GM18517 (cell line): Measurements from ENCODE around the gene SYTL5.

Experiments
- ATAC-seq: cut with Tn5 transposase; IDR thresholded peaks from one replicate; pipeline ENCODE4 v1.9.1; 2021; ENCODE audit warnings: mild to moderate bottlenecking, moderate library complexity; ENCODE audit not compliant: unreplicated experiment

The SYTL5 gene

DNA sequence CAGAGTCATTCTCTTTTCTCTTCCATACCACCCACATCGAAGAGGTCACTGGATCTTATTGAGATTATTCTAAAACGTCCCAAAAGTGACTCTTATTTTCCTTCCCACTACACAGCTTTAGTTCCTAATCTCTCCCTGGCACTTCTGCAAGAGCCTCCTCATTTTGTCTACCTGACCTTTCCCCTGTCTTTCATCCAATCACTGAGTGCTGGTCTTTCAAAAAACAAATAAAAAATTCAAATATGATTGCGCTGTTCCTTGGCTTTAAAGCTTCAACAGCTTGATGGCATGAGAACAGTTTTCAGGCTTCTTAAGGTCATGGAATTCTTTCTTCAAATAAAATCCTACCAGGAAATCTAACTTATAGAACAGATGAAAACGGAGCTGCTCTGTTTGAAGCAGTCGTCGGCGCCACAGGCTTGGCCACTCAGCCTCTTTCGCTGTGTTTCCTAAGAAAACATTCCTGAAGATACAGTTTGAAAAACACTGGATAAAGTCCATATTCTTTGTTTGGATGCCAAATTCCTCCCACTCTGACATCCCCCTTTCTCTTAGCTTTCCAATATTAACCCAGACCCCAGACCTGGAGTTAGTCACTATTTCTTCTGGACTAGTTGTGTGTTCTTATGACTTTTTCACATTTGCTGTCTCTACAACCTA, 12.5 kb downstream of the SYTL5 start:
- no peak for ATAC-seq

- ATAC-seq: no peak
Observed at GRCh38 chrX:38028300-38028699, 21.9 kb downstream of the SYTL5 start.

DNA sequence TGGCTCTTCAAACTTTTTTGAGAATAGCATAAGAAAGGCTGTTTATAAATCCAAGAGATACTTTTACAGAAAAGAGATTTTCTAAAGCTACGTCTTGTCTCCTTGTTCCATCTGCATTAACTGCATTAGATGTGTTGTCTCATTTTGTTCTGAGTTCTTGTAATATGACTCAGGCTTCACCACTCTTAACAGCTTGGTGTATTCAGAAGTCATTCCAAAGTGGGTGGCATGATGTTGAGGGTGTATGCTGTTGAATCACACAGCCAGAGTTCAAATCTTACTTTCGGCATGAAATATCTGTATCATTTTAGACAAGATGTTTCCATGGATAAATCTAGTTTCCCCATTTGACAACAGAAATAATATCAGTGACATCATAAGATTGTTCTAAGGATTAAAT, 30.1 kb downstream of the SYTL5 start:
- no peak for ATAC-seq

DNA sequence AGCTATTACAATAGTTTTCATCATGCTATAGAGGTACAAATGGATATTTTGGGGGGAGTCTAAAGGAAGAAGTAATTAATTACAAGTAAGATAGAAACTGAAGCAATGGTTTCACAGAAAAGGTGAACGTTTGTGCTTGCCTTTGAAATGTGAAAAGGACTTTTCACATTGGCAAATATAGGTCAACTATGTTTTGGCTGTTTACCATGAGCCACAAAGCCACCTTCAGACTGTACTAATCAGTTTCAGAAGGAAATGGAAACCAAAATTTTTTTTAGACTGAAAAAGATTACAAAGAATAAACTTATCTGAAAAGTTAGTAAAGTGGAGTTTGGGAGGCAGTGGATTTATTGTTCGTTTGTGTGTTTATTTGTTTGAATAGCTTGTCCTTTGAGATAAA, 32.1 kb downstream of the SYTL5 start:
- ATAC-seq: no peak

- no peak for ATAC-seq
Observed at GRCh38 chrX:38041237-38041636, 34.9 kb downstream of the SYTL5 start.

GRCh38 chrX:38044701-38045100, 38.3 kb downstream of the SYTL5 start:
- no peak for ATAC-seq

DNA sequence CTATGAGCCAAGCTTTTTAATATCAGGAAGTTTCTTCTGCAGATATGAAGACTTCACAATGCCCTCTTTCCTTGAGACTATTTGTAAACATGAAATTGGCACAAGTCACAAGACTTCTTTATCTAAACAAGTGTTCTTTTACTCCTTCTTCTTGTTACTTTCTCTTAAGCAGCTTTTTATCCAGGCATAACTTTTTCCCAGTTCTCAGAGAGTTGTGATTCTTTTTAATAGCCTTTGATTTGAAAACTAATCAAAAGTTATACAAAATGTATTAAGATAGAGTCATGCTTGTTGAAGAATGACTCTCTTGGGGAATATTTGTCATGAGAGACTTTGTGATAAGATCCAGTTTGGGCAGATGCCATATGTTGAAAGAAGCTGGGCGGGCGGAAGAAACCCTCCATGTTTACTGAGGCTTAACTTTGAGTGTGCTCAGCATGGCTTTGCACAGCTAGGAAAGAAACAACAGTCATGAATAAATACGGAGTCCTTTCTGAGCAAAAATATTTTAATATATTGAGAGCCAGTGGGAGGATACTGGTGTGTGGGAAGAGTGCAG, 39.3 kb downstream of the SYTL5 start:
- no peak for ATAC-seq

- ATAC-seq: no peak
Observed at GRCh38 chrX:38048886-38049285, 42.5 kb downstream of the SYTL5 start.

DNA sequence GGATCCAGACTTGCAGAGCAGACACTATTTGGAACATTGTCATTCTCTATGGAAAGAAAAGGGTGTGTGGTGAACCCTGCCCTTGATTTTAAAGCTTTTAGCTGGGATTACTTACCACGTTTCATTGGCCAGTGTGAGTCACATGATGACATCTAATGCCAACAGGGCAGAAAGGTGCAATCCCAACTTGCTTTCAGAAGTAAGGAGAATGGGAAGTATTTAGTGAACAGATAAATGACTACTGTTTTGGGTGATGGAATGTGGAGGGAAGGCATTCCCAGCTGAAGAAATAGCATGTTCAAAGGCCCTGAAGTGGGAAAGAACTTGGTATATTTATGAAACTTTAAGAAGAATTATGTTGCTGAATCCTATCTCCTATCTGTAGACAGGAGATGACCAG, 44.5 kb downstream of the SYTL5 start:
- no peak for ATAC-seq

DNA sequence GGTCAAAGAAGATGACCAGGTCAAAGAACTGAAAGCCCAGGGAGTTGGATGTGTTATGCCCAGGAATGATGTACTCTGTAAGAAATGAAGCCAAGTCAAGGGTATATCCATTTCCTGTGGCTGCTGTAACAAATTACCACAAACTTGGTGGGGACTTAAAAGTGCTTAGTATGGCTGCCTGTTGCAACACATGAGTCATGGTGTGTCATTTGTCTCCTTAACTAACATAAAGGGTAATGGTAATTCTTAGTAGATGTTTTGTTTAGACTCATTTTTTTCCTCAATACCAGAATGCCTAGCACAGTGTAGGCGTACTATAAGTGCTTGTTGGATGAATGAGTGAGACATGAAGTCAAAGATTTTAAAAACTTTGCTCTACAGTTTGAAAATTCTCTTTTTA, 45.7 kb downstream of the SYTL5 start:
- no peak for ATAC-seq

- no peak for ATAC-seq
Observed at GRCh38 chrX:38055170-38055847, 49.0 kb downstream of the SYTL5 start.

DNA sequence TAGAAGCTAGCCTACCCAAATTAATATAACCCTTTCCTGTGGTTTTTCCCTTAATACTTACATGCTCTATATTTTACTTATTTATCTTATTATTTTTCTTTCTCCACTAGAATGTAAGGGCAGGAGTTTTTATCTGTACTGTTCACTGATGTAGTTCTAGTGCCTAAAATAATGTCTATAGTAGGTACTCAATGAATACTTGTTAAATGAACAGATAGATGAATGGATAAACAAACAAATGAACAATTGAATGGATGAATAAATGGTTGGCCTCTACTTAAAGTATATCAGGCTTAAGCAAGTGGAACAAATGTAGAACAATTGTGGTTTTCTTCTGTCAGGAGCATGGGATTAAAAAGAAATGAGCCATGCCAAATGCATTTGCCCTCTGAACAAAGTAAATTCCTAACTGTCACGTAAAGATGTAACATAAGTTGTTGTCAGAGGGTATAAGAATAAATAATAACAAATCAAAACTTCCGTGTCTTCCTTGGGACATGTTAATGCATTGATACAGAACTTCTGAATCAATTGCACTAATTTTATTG, 54.1 kb downstream of the SYTL5 start:
- ATAC-seq: no peak

DNA sequence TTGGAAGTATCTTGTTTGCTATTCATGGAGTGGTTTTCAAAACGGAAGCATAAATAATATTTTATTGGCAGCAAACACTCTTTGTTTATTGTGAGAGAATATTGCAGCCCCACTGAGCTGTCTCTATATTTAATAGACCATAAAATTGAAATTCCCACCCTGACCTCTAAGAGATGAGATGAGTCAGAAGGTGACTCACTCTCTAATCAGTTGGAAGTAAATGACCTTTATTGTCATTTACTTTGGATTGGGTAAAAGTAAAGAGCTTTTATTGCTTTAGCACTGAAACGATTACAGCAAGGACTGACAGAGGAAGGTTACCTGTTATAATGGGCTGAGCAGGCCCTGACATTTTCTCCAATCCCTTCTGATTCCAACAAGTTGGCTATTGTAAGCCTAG, 55.0 kb downstream of the SYTL5 start:
- ATAC-seq: no peak

GRCh38 chrX:38066934-38067333, 60.6 kb downstream of the SYTL5 start:
- no peak for ATAC-seq

- no peak for ATAC-seq
Observed at GRCh38 chrX:38069273-38069672, 62.9 kb downstream of the SYTL5 start.

GRCh38 chrX:38069991-38070390, 63.6 kb downstream of the SYTL5 start:
- no peak for ATAC-seq

GRCh38 chrX:38079463-38079862, 73.1 kb downstream of the SYTL5 start:
- ATAC-seq: no peak

GRCh38 chrX:38080808-38081207, 74.5 kb downstream of the SYTL5 start:
- no peak for ATAC-seq

- ATAC-seq: no peak
Observed at GRCh38 chrX:38081909-38082308, 75.6 kb downstream of the SYTL5 start.

DNA sequence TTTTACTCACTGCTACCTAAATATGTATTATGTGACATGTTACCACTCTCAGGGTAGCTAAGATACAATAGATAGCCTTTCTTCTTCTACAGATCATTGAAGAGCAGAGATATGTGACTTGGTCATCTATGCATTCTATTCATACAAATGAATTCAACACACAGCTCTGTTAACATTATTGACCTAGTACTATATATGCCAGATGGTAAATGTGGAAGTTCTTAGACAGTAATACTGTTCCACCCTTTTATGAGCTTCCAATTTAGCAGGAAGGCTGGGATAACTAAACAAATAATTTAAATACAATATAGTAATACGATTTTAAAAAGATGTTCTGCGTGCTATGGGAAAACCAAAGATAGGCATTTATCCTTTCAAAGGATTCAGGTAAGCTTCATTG, 76.0 kb downstream of the SYTL5 start:
- no peak for ATAC-seq

GRCh38 chrX:38085813-38086212, 79.5 kb downstream of the SYTL5 start:
- ATAC-seq: no peak
